HG03469 (cell line): ENCODE measurements around the gene TREM1.
"Not testable (repeated sequence)": the region's sequence is repeated elsewhere in the genome, so short reads cannot be mapped to it uniquely, and the experiment has no call there.

Experiments
- ATAC-seq: cut with Tn5 transposase; IDR thresholded peaks from one replicate; pipeline ENCODE4 v1.9.1; 2021; ENCODE audit warnings: mild to moderate bottlenecking, moderate library complexity, moderate number of reproducible peaks; ENCODE audit not compliant: unreplicated experiment

TREM1 gene

GRCh38 chr6:41266541-41266940 lies 19.9 kb downstream of the TREM1 start:
- no peak for ATAC-seq

- no peak for ATAC-seq
These were observed 23.2 kb downstream of the TREM1 start for GRCh38 chr6:41263267-41263666.

- ATAC-seq: no peak
These were observed 24.1 kb downstream of the TREM1 start for GRCh38 chr6:41262401-41262800.

GRCh38 chr6:41258196-41258493 lies 28.3 kb downstream of the TREM1 start:
- ATAC-seq: no peak

GRCh38 chr6:41257369-41258195 lies 28.9 kb downstream of the TREM1 start:
- ATAC-seq: no peak

GRCh38 chr6:41256383-41256782 lies 30.1 kb downstream of the TREM1 start:
- ATAC-seq: peak; percentile 77

- ATAC-seq: no peak
These were observed 30.7 kb downstream of the TREM1 start for GRCh38 chr6:41255638-41256246.

- ATAC-seq: no peak
These were observed 31.4 kb downstream of the TREM1 start for GRCh38 chr6:41255110-41255509.

- no peak for ATAC-seq
These were observed 33.9 kb downstream of the TREM1 start for GRCh38 chr6:41252401-41253169.

- no peak for ATAC-seq
These were observed 38.4 kb downstream of the TREM1 start for GRCh38 chr6:41247882-41248705.

- ATAC-seq: no peak
These were observed 39.1 kb downstream of the TREM1 start for GRCh38 chr6:41247288-41247865.

GRCh38 chr6:41246529-41246928 lies 40.0 kb downstream of the TREM1 start:
- not testable (repeated sequence) for ATAC-seq

GRCh38 chr6:41239467-41240159 lies 46.9 kb downstream of the TREM1 start:
- ATAC-seq: no peak

- no peak for ATAC-seq
These were observed 49.4 kb downstream of the TREM1 start for GRCh38 chr6:41237128-41237527.

- no peak for ATAC-seq
These were observed 50.2 kb downstream of the TREM1 start for GRCh38 chr6:41236276-41236675.

- ATAC-seq: no peak
These were observed 53.8 kb downstream of the TREM1 start for GRCh38 chr6:41232667-41233066.

GRCh38 chr6:41231246-41231645 lies 55.2 kb downstream of the TREM1 start:
- ATAC-seq: no peak

- no peak for ATAC-seq
These were observed 56.8 kb downstream of the TREM1 start for GRCh38 chr6:41229721-41230120.

GRCh38 chr6:41228616-41229015 lies 57.9 kb downstream of the TREM1 start:
- ATAC-seq: no peak

GRCh38 chr6:41228096-41228495 lies 58.4 kb downstream of the TREM1 start, which contains the start of gene TREML4:
TSS of gene TREML4 (plus strand) at chr6:41228349. CDS start at chr6:41228428, 79 bp downstream.
- no peak for ATAC-seq
